Cardiac fibroblast (primary cell): Measurements from ENCODE around the gene CEP295NL.
A peak's percentile ranks its signal among the peaks of the same experiment; 100 is the strongest.

ENCODE experiments used
- DNase-seq, 2 donors: peaks; one replicate each; pipeline versions ENCODE4 v3.0.0 to v3.0.0-alpha.2; 2010; ENCODE audit warnings: low read depth in 2 of 2
- H3K4me3 ChIP-seq, 2 donors: replicated peaks in 1 of 2; 1 replicate in 1 of 2; 2 replicates in 1 of 2; pipeline ENCODE4 v1.5.1; 2011; ENCODE audit warnings: low read depth in 2 of 2, low read length in 2 of 2, mild to moderate bottlenecking in 2 of 2, moderate library complexity in 1 of 2
- CTCF ChIP-seq: IDR thresholded peaks from one replicate; pipeline ENCODE4 v1.5.1; 2011; ENCODE audit warnings: low read depth, mild to moderate bottlenecking, low read length, inconsistent platforms

CEP295NL gene

GRCh38 chr17:78929908-78930775 lies 27.1 kb upstream of the CEP295NL start:
- H3K4me3 ChIP-seq, result no peak overlapping the region
- no peak for DNase-seq
- no peak for TF ChIP-seq CTCF

- H3K4me3 ChIP-seq, result peak overlapping the region; percentile 54 to 83
- peak; percentile 83 to 94 for DNase-seq
- no peak for TF ChIP-seq CTCF
These were observed 22.9 kb upstream of the CEP295NL start for GRCh38 chr17:78925662-78926555.

DNA sequence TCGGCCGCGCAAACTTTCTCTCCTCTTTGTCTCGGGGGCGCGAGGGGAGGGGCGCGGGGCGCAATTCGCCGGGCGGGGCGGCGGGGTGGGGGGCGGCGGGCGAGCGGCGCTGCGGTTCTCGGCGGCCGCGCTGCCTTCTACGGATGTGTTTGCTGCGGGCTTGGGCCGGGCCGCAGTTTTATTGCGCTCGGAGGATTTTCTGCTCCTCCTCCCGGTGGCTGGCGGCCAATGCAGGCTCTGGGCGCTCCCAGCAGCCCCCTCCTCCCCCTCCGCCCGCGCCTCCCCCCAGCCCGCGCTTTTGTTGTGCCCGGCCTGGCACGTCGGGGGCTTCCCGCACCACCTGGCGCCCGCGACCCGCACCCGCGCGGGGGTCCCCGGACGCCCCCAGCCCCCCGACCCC lies 22.2 kb upstream of the CEP295NL start, which contains the start of gene TIMP2:
Gene TIMP2, minus strand, starts transcription at position 154 of the 400 bp plus-strand sequence. CDS start 299 bp downstream, outside the sequence.
- DNase-seq, result peak; percentile 85 to 93

GRCh38 chr17:78924481-78925151 lies 21.6 kb upstream of the CEP295NL start:
- H3K4me3 ChIP-seq, result peak overlapping the region; percentile 83 to 90
- peak in 1 of 2 donors; percentile 43 for DNase-seq
- no peak for TF ChIP-seq CTCF

More for the DNA sequence above, 22.2 kb upstream of the CEP295NL start, which contains the start of gene TIMP2:
- H3K4me3 ChIP-seq, result peak within 1 kb of the TSS; percentile 83 to 90
- TF ChIP-seq CTCF, result peak; percentile 15

DNA sequence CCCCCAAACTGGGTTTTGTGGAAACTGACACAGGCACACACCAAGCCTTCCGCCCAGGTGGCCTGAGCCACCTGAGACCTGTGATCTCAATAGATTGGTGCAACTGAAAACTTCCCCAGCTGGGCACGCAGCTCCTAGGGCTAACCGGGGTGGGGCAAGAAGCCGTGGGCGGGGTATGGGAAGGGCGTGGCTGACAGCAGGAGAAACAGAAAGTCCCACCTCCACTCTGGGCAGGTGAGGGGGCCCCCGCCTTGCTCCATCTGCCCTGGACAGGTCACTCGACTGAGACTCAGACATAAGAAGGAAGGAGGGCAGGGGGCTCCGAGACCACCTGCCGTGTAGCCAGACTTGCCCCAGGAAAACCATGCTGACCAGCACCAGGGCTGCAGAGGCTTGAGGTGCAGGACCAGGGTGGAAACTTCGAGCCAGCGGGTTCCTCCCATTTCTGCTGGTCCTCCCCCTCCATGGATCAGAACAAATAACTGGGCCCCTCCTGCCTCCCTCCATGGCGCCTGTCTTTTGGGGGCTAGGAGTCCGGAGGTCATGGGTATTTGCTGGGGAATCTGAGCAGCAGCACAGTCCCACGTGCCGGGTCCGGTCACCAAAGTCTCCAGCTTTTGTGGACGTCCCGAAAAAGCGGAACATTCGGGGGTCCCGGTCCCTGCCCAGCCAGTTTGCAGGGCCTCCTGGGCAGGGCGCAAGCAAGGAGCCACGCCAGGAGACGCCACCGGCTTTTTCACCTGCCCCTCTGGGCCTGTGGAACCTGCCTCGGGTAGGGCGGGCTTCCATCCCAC lies 20.9 kb upstream of the CEP295NL start:
- no peak for DNase-seq
- no peak for TF ChIP-seq CTCF

More for the DNA sequence above, 20.9 kb upstream of the CEP295NL start:
- H3K4me3 ChIP-seq, result peak overlapping the region; percentile 83 to 90
